ENCODE results near the gene RELA.

RELA gene

GRCh38 chr11:65637032-65637557 is 25.6 kb downstream of the RELA start:
- DNase-seq (ENCODE audit: low spot score) = no peak
- TF ChIP-seq CTCF (IDR thresholded peaks at IDR 0.05; ENCODE audit: extremely low read depth, insufficient read depth, missing control alignments) = no peak
- in situ Hi-C loops (cut with MboI; ENCODE audit: low pct_unique_long_range_greater_than_20kb, low sequenced_read_pairs, unreplicated experiment) = no loop called here

GRCh38 chr11:65636108-65637031 is 26.3 kb downstream of the RELA start:
- in situ Hi-C loops (cut with MboI; ENCODE audit: low pct_unique_long_range_greater_than_20kb, low sequenced_read_pairs, unreplicated experiment) = no loop called here
- TF ChIP-seq CTCF (IDR thresholded peaks at IDR 0.05; ENCODE audit: extremely low read depth, insufficient read depth, missing control alignments) = no peak
- no peak for DNase-seq (ENCODE audit: low spot score)

GRCh38 chr11:65634905-65635731 is 27.6 kb downstream of the RELA start:
- no peak for DNase-seq (ENCODE audit: low spot score)
- no peak for TF ChIP-seq CTCF (IDR thresholded peaks at IDR 0.05; ENCODE audit: extremely low read depth, insufficient read depth, missing control alignments)
- in situ Hi-C loops (cut with MboI; ENCODE audit: low pct_unique_long_range_greater_than_20kb, low sequenced_read_pairs, unreplicated experiment) = no loop called here

GRCh38 chr11:65634440-65634839 is 28.3 kb downstream of the RELA start:
- no peak for TF ChIP-seq CTCF (IDR thresholded peaks at IDR 0.05; ENCODE audit: extremely low read depth, insufficient read depth, missing control alignments)
- in situ Hi-C loops (cut with MboI; ENCODE audit: low pct_unique_long_range_greater_than_20kb, low sequenced_read_pairs, unreplicated experiment) = no loop called here

GRCh38 chr11:65634109-65634436 is 28.6 kb downstream of the RELA start:
- no peak for TF ChIP-seq CTCF (IDR thresholded peaks at IDR 0.05; ENCODE audit: extremely low read depth, insufficient read depth, missing control alignments)
- in situ Hi-C loops (cut with MboI; ENCODE audit: low pct_unique_long_range_greater_than_20kb, low sequenced_read_pairs, unreplicated experiment) = no loop called here
- DNase-seq (ENCODE audit: low spot score) = no peak

More at GRCh38 chr11:65634440-65634839, 28.3 kb downstream of the RELA start:
- no peak for DNase-seq (ENCODE audit: low spot score)

GRCh38 chr11:65633390-65634108 is 29.2 kb downstream of the RELA start:
- in situ Hi-C loops (cut with MboI; ENCODE audit: low pct_unique_long_range_greater_than_20kb, low sequenced_read_pairs, unreplicated experiment) = no loop called here
- no peak for DNase-seq (ENCODE audit: low spot score)
- no peak for TF ChIP-seq CTCF (IDR thresholded peaks at IDR 0.05; ENCODE audit: extremely low read depth, insufficient read depth, missing control alignments)
